ENCODE results near the gene PCSK7. TPM values are rescaled to one million over a fixed set of nuclear protein-coding genes. Genes with fewer than 3 reads are reported as not detected.

Gene PCSK7
- total RNA-seq, 4 donors from 2014 or later = 56.7 to 113 (median 73.3) TPM

DNA sequence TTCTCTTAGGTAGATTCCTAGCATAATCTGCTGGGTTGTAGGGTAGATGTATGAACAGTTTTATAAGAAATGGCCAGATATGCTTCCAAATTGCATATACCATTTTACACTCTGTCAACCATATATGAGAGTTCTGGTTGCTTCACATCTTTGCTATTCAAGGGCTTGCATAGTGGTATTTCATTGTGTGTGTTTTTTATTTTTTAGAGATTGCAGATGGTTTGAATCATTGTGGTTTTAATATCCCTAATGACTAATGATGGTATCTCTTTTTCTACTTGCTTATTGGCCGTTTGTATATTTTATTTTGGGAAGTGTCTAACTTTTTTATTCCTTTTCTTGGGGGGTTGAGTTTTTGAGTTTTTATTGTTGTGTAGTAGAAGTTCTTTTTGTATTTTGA is 27.5 kb upstream of the PCSK7 start:
- DNase-seq (ENCODE audit: low spot score in 2 of 2) = no peak
- Histone ChIP-seq H3K27ac (no peak overlapping the region), H3K4me1 (no peaks in the 10 kb centered on the region), H3K4me3 (no peak overlapping the region), H3K36me3 (peaks cover 38% of the 10 kb centered on the region), H3K9me3 (no peaks in the 10 kb centered on the region), H3K27me3 (no peaks in the 10 kb centered on the region)
- 56% methylated on average over 1 of the region's 1 CpG for WGBS
- TF ChIP-seq POLR2AphosphoS5 (IDR thresholded peaks at IDR 0.05) = no peak
- no peak for TF ChIP-seq POLR2A (IDR thresholded peaks at IDR 0.05)
- TF ChIP-seq, protein P1, sequence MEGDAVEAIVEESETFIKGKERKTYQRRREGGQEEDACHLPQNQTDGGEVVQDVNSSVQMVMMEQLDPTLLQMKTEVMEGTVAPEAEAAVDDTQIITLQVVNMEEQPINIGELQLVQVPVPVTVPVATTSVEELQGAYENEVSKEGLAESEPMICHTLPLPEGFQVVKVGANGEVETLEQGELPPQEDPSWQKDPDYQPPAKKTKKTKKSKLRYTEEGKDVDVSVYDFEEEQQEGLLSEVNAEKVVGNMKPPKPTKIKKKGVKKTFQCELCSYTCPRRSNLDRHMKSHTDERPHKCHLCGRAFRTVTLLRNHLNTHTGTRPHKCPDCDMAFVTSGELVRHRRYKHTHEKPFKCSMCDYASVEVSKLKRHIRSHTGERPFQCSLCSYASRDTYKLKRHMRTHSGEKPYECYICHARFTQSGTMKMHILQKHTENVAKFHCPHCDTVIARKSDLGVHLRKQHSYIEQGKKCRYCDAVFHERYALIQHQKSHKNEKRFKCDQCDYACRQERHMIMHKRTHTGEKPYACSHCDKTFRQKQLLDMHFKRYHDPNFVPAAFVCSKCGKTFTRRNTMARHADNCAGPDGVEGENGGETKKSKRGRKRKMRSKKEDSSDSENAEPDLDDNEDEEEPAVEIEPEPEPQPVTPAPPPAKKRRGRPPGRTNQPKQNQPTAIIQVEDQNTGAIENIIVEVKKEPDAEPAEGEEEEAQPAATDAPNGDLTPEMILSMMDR (IDR thresholded peaks at IDR 0.05) = no peak
- TF ChIP-seq EP300 (IDR thresholded peaks at IDR 0.05) = no peak

DNA sequence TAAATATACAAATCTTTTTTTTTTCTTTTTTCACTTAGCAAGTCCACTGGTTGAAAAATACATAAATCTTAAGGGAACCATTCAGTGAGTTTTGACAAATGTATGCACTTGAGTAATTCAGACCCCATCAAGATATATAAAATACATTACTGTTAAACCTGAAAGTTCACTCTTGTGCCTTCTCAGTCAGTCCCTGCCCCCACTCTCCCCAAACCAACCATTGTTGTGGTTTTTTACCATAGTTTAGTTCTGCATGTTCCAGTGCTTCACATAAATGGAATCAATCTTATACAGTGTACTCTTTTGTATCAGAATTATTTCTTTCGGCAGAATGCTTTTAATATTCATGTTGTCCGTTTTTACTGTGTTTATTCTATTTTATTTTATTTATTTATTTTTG is 26.7 kb upstream of the PCSK7 start:
- TF ChIP-seq POLR2AphosphoS5 (IDR thresholded peaks at IDR 0.05) (no peak), POLR2A (IDR thresholded peaks at IDR 0.05) (no peak), EP300 (IDR thresholded peaks at IDR 0.05) (no peak)
- TF ChIP-seq, protein P1 (IDR thresholded peaks at IDR 0.05) = no peak
- no peaks in the 10 kb centered on the region for H3K4me1 ChIP-seq
- 93% methylated on average over 2 of the region's 2 CpGs for WGBS
- peaks cover 41% of the 10 kb centered on the region for H3K36me3 ChIP-seq
- no peak overlapping the region for H3K27ac ChIP-seq
- no peaks in the 10 kb centered on the region for H3K9me3 ChIP-seq
- DNase-seq (ENCODE audit: low spot score in 2 of 2) = no peak
- no peaks in the 10 kb centered on the region for H3K27me3 ChIP-seq
- no peak overlapping the region for H3K4me3 ChIP-seq

DNA sequence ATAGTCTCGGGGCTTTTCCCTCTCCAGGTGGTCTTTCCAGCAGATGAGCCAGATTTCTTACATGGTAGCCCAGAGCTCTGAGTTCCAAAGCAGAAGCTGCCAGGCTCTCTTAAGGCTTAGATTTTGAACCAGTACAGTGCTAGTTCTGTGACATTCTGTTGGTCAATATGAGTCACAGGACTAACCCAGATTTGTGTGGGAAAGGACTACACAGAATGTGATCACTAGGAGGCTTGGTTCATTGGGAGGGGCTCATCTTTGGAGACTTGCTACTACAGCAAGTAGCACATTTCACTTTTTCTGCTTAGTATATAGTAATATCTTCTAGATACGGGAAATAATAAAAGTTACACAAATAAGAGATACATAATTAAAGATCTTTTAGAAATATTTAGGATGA is 24.7 kb upstream of the PCSK7 start:
- Histone ChIP-seq H3K27me3 (no peaks in the 10 kb centered on the region), H3K4me3 (no peak overlapping the region), H3K4me1 (no peaks in the 10 kb centered on the region), H3K9me3 (no peaks in the 10 kb centered on the region), H3K36me3 (peaks cover 40% of the 10 kb centered on the region), H3K27ac (no peak overlapping the region)
- no peak for DNase-seq (ENCODE audit: low spot score in 2 of 2)
- no peak for TF ChIP-seq POLR2AphosphoS5 (IDR thresholded peaks at IDR 0.05)
- TF ChIP-seq EP300 (IDR thresholded peaks at IDR 0.05) = no peak
- TF ChIP-seq POLR2A (IDR thresholded peaks at IDR 0.05) = no peak
- TF ChIP-seq, protein P1 (IDR thresholded peaks at IDR 0.05) = no peak
- 50% methylated on average over 2 of the region's 2 CpGs for WGBS

DNA sequence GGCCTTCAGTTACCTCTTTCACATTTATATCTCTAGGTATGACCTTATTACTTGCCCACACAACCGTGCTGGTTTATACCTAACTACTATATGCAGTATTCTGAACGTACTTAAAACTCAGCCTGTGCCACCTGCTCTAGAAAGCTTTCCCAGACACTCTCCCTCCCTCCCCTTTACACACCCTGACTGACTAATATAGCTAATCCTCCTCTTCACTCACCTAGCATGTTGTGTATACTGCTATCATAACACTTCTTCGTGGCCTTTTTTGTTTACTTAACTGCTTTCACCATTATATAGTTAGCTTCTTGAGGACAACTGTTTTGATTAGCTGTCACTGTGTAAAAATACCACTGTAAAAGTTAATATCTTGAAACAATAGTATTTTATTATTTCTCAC is 24.1 kb upstream of the PCSK7 start:
- WGBS = 86% methylated on average over 3 of the region's 3 CpGs
- no peak for DNase-seq (ENCODE audit: low spot score in 2 of 2)
- Histone ChIP-seq H3K27ac (no peak overlapping the region), H3K27me3 (no peaks in the 10 kb centered on the region), H3K4me1 (no peaks in the 10 kb centered on the region), H3K36me3 (peaks cover 34% of the 10 kb centered on the region), H3K9me3 (no peaks in the 10 kb centered on the region), H3K4me3 (no peak overlapping the region)
- no peak for TF ChIP-seq EP300 (IDR thresholded peaks at IDR 0.05)
- TF ChIP-seq, protein P1 (IDR thresholded peaks at IDR 0.05) = no peak
- TF ChIP-seq POLR2AphosphoS5 (IDR thresholded peaks at IDR 0.05) = no peak
- TF ChIP-seq POLR2A (IDR thresholded peaks at IDR 0.05) = no peak

DNA sequence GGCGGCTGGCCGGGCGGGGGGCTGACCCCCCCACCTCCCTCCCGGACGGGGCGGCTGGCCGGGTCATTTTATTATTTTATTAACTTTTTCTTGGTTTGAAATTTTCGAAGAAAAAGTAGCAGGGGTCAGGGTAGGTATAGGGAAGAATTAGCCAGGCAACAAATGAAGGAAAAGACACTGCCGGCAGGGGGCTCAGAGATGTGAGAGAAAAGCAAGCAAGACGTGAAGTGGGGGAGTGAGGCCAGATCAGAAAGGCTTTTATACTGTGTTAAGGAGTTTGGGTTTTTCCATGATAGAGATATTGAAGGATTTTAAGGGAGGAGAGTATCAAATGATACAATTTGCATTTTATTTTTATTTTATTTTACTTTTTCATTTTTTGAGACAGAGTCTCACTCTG is 19.6 kb upstream of the PCSK7 start:
- H3K27me3 ChIP-seq = no peaks in the 10 kb centered on the region
- no peak overlapping the region for H3K27ac ChIP-seq
- no peak for TF ChIP-seq POLR2A (IDR thresholded peaks at IDR 0.05)
- no peak for TF ChIP-seq EP300 (IDR thresholded peaks at IDR 0.05)
- TF ChIP-seq, protein P1 (IDR thresholded peaks at IDR 0.05) = no peak
- no peak for TF ChIP-seq POLR2AphosphoS5 (IDR thresholded peaks at IDR 0.05)
- no peaks in the 10 kb centered on the region for H3K4me1 ChIP-seq
- 91% methylated on average over 10 of the region's 10 CpGs for WGBS
- H3K9me3 ChIP-seq = no peaks in the 10 kb centered on the region
- DNase-seq (ENCODE audit: low spot score in 2 of 2) = no peak
- peaks cover 56% of the 10 kb centered on the region for H3K36me3 ChIP-seq
- no peak overlapping the region for H3K4me3 ChIP-seq
